Measurements from ENCODE around the gene PPP2R2C. TPM values are rescaled to one million over a fixed set of nuclear protein-coding genes. Genes with fewer than 3 reads are reported as not detected.

Gene PPP2R2C
- total and polyA plus RNA-seq, 2 experiments from 2014 or later: not detected

DNA sequence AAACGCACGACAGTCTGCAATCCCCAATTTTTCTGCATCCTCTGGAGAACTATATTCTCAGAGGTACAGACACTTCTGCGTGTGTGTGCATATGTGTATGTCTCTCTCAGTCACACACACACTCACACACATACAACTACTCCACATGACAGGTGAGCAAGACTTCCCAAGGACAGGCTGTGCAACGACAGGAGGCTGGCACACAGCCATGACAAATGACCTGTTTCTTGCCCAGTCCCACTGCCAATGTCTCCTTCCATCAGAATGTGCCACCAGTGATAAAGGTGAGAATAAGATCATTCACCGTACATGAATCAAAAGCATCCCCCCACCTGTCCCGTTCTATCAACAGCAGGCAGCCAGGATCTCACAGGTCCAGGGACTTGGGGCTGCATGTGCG is 52.4 kb downstream of the PPP2R2C start:
- Histone ChIP-seq H3K27ac (no peak overlapping the region), H3K9me2 (ENCODE audit: insufficient read depth) (no peaks in the 10 kb centered on the region), H3K4me3 (no peak overlapping the region), H3K36me3 (ENCODE audit: low read depth) (no peaks in the 10 kb centered on the region), H2AFZ (no peak overlapping the region), H3K9me3 (ENCODE audit: low read depth) (no peaks in the 10 kb centered on the region), H4K20me1 (ENCODE audit: insufficient read depth) (no peaks in the 10 kb centered on the region), H3K27me3 (replicated peaks; ENCODE audit: insufficient read depth) (peaks cover 4% of the 10 kb centered on the region; the same call in 1 of the 2 replicates), H3K4me2 (ENCODE audit: unreplicated experiment) (no peak overlapping the region), H3F3A (ENCODE audit: insufficient read depth) (no peaks in the 10 kb centered on the region), H3K9ac (no peak overlapping the region), H3K79me2 (ENCODE audit: insufficient read depth) (no peaks in the 10 kb centered on the region), H3K4me1 (ENCODE audit: insufficient read depth) (no peaks in the 10 kb centered on the region)
- in situ Hi-C loops (cut with MboI): no loop called here
- WGBS, 2 experiments (ENCODE audit: low coverage in 1 of 2, low lambda C conversion rate in 2 of 2, missing lambda C conversion rate in 2 of 2): 35% methylated on average over 7 of the region's 7 CpGs
- TF ChIP-seq EZH2 (IDR thresholded peaks at IDR 0.05; ENCODE audit: insufficient read depth, poor library complexity, severe bottlenecking): no peak
- TF ChIP-seq EZH2phosphoT487 (IDR thresholded peaks at IDR 0.05; ENCODE audit: insufficient read depth, low read depth): no peak
- no peak for DNase-seq

- H3F3A ChIP-seq (ENCODE audit: insufficient read depth): no peaks in the 10 kb centered on the region
- H3K9ac ChIP-seq: no peak overlapping the region
- in situ Hi-C loops (cut with MboI): no loop called here
- peak; percentile 36 for DNase-seq
- no peaks in the 10 kb centered on the region for H3K36me3 ChIP-seq (ENCODE audit: low read depth)
- no peak overlapping the region for H3K4me2 ChIP-seq (ENCODE audit: unreplicated experiment)
- WGBS, 2 experiments (ENCODE audit: low coverage in 1 of 2, low lambda C conversion rate in 2 of 2, missing lambda C conversion rate in 2 of 2): 14 to 29% methylated on average over 6 of the region's 6 CpGs
- H3K4me3 ChIP-seq: no peak overlapping the region
- no peaks in the 10 kb centered on the region for H3K9me3 ChIP-seq (ENCODE audit: low read depth)
- H2AFZ ChIP-seq: no peak overlapping the region
- no peaks in the 10 kb centered on the region for H3K79me2 ChIP-seq (ENCODE audit: insufficient read depth)
- H3K27me3 ChIP-seq (replicated peaks; ENCODE audit: insufficient read depth): peaks cover 4% of the 10 kb centered on the region; the same call in 1 of the 2 replicates
- no peak overlapping the region for H3K27ac ChIP-seq
- TF ChIP-seq EZH2phosphoT487 (IDR thresholded peaks at IDR 0.05; ENCODE audit: insufficient read depth, low read depth) (no peak), EZH2 (IDR thresholded peaks at IDR 0.05; ENCODE audit: insufficient read depth, poor library complexity, severe bottlenecking) (no peak)
- no peaks in the 10 kb centered on the region for H3K4me1 ChIP-seq (ENCODE audit: insufficient read depth)
- no peaks in the 10 kb centered on the region for H3K9me2 ChIP-seq (ENCODE audit: insufficient read depth)
- no peaks in the 10 kb centered on the region for H4K20me1 ChIP-seq (ENCODE audit: insufficient read depth)
Observed at GRCh38 chr4:6419452-6420028, 52.9 kb downstream of the PPP2R2C start.

- Histone ChIP-seq H3K4me2 (ENCODE audit: unreplicated experiment) (no peak overlapping the region), H3K9ac (no peak overlapping the region), H3K36me3 (ENCODE audit: low read depth) (no peaks in the 10 kb centered on the region), H3K27ac (no peak overlapping the region), H3K4me3 (no peak overlapping the region), H3K9me2 (ENCODE audit: insufficient read depth) (no peaks in the 10 kb centered on the region), H3K27me3 (replicated peaks; ENCODE audit: insufficient read depth) (peaks cover 4% of the 10 kb centered on the region; the same call in 1 of the 2 replicates), H3K9me3 (ENCODE audit: low read depth) (no peaks in the 10 kb centered on the region), H2AFZ (no peak overlapping the region), H3K4me1 (ENCODE audit: insufficient read depth) (no peaks in the 10 kb centered on the region), H3F3A (ENCODE audit: insufficient read depth) (no peaks in the 10 kb centered on the region), H4K20me1 (ENCODE audit: insufficient read depth) (no peaks in the 10 kb centered on the region), H3K79me2 (ENCODE audit: insufficient read depth) (no peaks in the 10 kb centered on the region)
- in situ Hi-C loops (cut with MboI): no loop called here
- 42 to 55% methylated on average over 8 to 9 of the region's 9 CpGs for WGBS, 2 experiments (ENCODE audit: low coverage in 1 of 2, low lambda C conversion rate in 2 of 2, missing lambda C conversion rate in 2 of 2)
- TF ChIP-seq EZH2phosphoT487 (IDR thresholded peaks at IDR 0.05; ENCODE audit: insufficient read depth, low read depth): no peak
- TF ChIP-seq EZH2 (IDR thresholded peaks at IDR 0.05; ENCODE audit: insufficient read depth, poor library complexity, severe bottlenecking): no peak
- no peak for DNase-seq
Observed at GRCh38 chr4:6418193-6418755, 54.1 kb downstream of the PPP2R2C start.

DNA sequence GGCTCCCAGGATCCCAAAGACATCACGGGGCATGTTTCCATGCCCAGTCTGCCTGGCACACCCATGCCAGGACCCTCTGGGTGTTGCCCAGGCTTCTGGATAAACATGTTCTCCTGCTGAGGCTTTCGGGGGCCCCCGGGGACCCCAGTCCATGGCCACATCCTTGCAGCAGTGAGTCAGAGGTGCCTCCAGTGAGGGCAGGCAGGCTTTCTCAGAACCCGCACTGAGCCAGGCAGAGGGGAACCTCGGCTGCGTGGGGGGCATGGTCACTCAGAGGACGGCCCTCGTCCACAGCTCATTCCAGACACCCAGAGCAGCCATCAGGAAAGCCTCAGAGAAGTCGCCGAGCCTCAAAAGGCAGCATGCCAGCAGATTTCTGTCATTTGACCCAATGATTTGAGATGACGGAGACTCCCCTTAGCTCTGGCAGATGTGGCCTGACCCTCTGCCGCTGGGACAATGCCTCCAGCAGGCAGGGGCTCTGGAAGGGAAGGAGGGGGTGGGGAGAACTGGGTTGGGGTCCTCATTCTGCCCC is 54.8 kb downstream of the PPP2R2C start:
- H3K4me3 ChIP-seq: no peak overlapping the region
- no peaks in the 10 kb centered on the region for H3K4me1 ChIP-seq (ENCODE audit: insufficient read depth)
- WGBS, 2 experiments (ENCODE audit: low coverage in 1 of 2, low lambda C conversion rate in 2 of 2, missing lambda C conversion rate in 2 of 2): 40 to 45% methylated on average over 6 to 12 of the region's 12 CpGs
- H3K9ac ChIP-seq: no peak overlapping the region
- DNase-seq: no peak
- no peak overlapping the region for H3K27ac ChIP-seq
- H3K27me3 ChIP-seq (replicated peaks; ENCODE audit: insufficient read depth): no peaks in the 10 kb centered on the region; the same call in 1 of the 2 replicates
- no peak for TF ChIP-seq EZH2phosphoT487 (IDR thresholded peaks at IDR 0.05; ENCODE audit: insufficient read depth, low read depth)
- TF ChIP-seq EZH2 (IDR thresholded peaks at IDR 0.05; ENCODE audit: insufficient read depth, poor library complexity, severe bottlenecking): no peak
- H3K79me2 ChIP-seq (ENCODE audit: insufficient read depth): no peaks in the 10 kb centered on the region
- in situ Hi-C loops (cut with MboI): no loop called here
- H3K36me3 ChIP-seq (ENCODE audit: low read depth): no peaks in the 10 kb centered on the region
- H3K4me2 ChIP-seq (ENCODE audit: unreplicated experiment): no peak overlapping the region
- H2AFZ ChIP-seq: no peak overlapping the region
- H3K9me2 ChIP-seq (ENCODE audit: insufficient read depth): no peaks in the 10 kb centered on the region
- no peaks in the 10 kb centered on the region for H3K9me3 ChIP-seq (ENCODE audit: low read depth)
- H4K20me1 ChIP-seq (ENCODE audit: insufficient read depth): no peaks in the 10 kb centered on the region
- no peaks in the 10 kb centered on the region for H3F3A ChIP-seq (ENCODE audit: insufficient read depth)
